ENCODE results near the gene CXorf65. TPM values are rescaled to one million over a fixed set of nuclear protein-coding genes. Genes with fewer than 3 reads are reported as not detected.

The CXorf65 gene
- total RNA-seq = not detected in 2 replicates

DNA sequence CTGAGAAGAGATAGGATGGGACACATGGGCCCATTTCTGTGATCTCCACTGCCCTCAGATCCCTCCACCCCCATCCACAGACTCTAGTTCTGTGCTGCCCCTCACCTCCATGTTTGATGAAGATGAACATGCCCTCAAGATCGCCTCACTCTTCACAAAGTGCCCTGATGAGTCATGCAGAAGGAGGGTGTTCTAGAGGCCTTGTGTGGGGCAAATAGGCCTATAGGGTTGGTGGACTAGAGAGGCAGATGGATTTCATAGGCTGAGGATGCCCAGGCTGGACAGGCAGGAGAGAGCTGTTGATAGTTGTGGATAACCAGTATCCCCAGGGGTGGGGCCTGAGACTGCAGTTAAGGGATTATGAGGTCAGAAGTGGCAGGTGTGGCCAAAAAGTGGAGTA lies at the start of gene CXorf65:
TSS of gene CXorf65 (minus strand) at position 314 of the 400 bp plus-strand sequence. CDS start at position 130, 184 bp downstream.
- no peak for DNase-seq (ENCODE audit: low read depth)
- Histone ChIP-seq H3K36me3 (ENCODE audit: control insufficient read depth, insufficient read depth, low read length) (no peaks in the 10 kb centered on the region), H3K27me3 (ENCODE audit: control insufficient read depth, insufficient read depth, low read length) (no peaks in the 10 kb centered on the region), H3K4me3 (ENCODE audit: low read depth, low read length) (no peak within 1 kb of the TSS)
- TF ChIP-seq, protein P1, sequence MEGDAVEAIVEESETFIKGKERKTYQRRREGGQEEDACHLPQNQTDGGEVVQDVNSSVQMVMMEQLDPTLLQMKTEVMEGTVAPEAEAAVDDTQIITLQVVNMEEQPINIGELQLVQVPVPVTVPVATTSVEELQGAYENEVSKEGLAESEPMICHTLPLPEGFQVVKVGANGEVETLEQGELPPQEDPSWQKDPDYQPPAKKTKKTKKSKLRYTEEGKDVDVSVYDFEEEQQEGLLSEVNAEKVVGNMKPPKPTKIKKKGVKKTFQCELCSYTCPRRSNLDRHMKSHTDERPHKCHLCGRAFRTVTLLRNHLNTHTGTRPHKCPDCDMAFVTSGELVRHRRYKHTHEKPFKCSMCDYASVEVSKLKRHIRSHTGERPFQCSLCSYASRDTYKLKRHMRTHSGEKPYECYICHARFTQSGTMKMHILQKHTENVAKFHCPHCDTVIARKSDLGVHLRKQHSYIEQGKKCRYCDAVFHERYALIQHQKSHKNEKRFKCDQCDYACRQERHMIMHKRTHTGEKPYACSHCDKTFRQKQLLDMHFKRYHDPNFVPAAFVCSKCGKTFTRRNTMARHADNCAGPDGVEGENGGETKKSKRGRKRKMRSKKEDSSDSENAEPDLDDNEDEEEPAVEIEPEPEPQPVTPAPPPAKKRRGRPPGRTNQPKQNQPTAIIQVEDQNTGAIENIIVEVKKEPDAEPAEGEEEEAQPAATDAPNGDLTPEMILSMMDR (IDR thresholded peaks at IDR 0.05; ENCODE audit: insufficient read depth, low read length, poor library complexity, severe bottlenecking) = no peak

DNA sequence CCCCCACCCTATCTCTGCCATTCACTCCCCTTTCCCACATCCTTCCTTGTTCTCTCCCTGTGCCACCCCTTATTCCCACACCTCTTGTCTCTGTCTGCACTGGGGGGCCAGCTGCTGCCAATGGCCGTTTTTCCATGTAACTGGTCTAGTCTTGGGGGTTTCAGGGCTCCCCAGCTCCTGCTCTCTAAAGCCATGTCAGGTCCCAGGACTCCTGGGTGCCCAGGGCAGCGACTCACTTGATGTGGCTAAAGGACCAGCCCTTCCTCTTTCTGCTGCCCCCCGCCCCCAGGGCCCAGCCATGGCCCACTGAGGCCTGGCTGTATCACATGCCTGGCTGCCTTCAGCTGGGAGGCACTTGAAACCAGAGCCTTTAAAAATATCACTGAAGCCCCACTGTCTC lies 48.1 kb upstream of the CXorf65 start:
- no peak for DNase-seq (ENCODE audit: low read depth)
- TF ChIP-seq, protein P1 (IDR thresholded peaks at IDR 0.05; ENCODE audit: insufficient read depth, low read length, poor library complexity, severe bottlenecking) = no peak
- no peak overlapping the region for H3K4me3 ChIP-seq (ENCODE audit: low read depth, low read length)
- peaks cover 2% of the 10 kb centered on the region for H3K27me3 ChIP-seq (ENCODE audit: control insufficient read depth, insufficient read depth, low read length)
- no peaks in the 10 kb centered on the region for H3K36me3 ChIP-seq (ENCODE audit: control insufficient read depth, insufficient read depth, low read length)

DNA sequence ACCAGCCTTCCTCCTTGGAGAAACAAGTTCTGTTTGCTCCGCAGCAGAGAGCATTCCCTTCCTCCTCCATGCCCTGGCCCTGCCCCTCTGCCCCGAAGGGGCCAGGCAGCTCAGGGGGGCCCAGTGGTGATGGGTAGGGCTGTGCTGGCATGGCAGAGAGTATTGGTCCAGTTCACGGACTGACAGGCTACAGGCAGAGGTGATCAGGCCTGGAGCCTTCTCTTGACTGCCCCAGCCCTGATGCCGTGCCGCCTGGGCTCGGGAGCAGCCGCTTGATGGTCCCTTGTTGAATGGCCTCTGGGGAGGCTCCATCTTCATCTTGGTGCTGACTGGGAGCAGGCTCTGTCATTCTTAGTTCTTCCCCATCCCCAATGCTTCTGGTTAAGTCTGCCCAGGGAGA lies 47.7 kb upstream of the CXorf65 start:
- Histone ChIP-seq H3K27me3 (ENCODE audit: control insufficient read depth, insufficient read depth, low read length) (peaks cover 2% of the 10 kb centered on the region), H3K36me3 (ENCODE audit: control insufficient read depth, insufficient read depth, low read length) (no peaks in the 10 kb centered on the region)

DNA sequence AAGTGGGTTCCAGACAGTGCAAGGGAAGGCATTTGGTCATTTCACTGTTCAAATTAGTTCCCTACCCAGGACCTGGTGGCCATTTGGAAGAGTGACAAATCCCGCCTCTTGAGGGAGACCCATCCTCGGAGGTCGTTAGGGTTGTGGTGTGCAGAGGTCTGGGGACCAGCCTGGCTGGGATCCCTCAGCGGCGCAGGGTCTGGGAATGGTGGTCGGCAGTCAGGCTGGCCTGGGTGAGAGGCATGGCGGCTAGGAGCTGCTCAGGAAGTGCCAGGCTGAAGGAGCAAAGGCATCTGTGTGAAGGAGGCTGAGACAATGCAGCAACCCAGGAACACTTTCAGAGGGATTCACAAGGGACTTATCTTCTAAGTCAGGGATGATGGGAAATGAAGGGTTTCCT lies 44.8 kb upstream of the CXorf65 start:
- no peak for DNase-seq (ENCODE audit: low read depth)
- peaks cover 4% of the 10 kb centered on the region for H3K27me3 ChIP-seq (ENCODE audit: control insufficient read depth, insufficient read depth, low read length)
- no peaks in the 10 kb centered on the region for H3K36me3 ChIP-seq (ENCODE audit: control insufficient read depth, insufficient read depth, low read length)
- no peak overlapping the region for H3K4me3 ChIP-seq (ENCODE audit: low read depth, low read length)
- TF ChIP-seq, protein P1 (IDR thresholded peaks at IDR 0.05; ENCODE audit: insufficient read depth, low read length, poor library complexity, severe bottlenecking) = no peak

More for the DNA sequence above, 47.7 kb upstream of the CXorf65 start:
- no peak overlapping the region for H3K4me3 ChIP-seq (ENCODE audit: low read depth, low read length)
- DNase-seq (ENCODE audit: low read depth) = no peak
- TF ChIP-seq, protein P1 (IDR thresholded peaks at IDR 0.05; ENCODE audit: insufficient read depth, low read length, poor library complexity, severe bottlenecking) = no peak

DNA sequence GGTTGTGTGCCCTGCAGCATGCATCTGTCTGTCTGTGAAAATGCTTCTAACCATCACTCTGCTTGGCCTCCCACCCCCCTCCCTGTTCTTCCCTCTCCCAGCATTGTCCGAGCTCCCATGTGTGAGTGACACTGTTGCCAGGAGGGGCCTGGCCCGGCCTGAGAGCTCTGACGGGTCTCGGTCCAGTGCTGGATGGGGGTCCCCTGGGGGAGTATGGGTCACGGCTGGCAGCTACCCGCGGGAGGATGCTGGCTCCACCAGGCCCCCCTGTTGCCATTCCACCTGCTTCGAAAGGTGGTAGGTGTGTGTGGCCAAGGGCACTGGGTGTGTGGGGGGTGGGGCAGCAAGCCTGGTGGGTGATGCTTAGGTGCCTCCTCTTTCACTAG lies 41.7 kb upstream of the CXorf65 start:
- no peak overlapping the region for H3K4me3 ChIP-seq (ENCODE audit: low read depth, low read length)
- TF ChIP-seq, protein P1 (IDR thresholded peaks at IDR 0.05; ENCODE audit: insufficient read depth, low read length, poor library complexity, severe bottlenecking) = no peak
- no peaks in the 10 kb centered on the region for H3K36me3 ChIP-seq (ENCODE audit: control insufficient read depth, insufficient read depth, low read length)
- no peak for DNase-seq (ENCODE audit: low read depth)
- H3K27me3 ChIP-seq (ENCODE audit: control insufficient read depth, insufficient read depth, low read length) = peaks cover 5% of the 10 kb centered on the region

DNA sequence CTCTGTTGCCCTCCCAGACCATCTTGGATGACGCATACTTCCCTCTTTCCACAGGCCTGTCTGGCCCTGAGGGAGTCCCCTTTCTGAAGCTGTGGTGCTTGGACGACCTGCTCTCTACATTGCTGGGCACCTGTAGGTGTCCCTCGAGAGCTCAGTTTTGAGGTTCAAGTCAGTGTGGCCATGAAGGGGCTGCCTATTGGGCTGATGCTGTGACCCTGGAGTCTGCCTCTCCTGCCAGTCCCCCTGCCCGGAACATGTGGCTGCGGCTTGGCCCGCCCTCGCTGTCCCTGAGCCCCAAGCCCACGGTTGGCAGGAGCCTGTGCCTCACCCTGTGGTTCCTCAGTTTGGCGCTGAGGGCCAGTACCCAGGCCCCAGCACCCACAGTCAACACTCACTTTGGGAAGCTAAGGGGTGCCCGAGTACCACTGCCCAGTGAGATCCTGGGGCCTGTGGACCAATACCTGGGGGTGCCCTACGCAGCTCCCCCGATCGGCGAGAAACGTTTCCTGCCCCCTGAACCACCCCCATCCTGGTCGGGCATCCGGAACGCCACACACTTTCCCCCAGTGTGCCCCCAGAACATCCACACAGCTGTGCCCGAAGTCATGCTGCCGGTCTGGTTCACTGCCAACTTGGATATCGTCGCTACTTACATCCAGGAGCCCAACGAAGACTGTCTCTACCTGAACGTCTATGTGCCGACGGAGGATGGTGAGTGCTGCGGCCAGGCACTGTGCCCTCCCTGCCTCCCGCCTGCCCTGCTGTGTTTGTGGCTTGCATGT lies 41.1 kb upstream of the CXorf65 start:
- no peak for DNase-seq (ENCODE audit: low read depth)
- TF ChIP-seq, protein P1 (IDR thresholded peaks at IDR 0.05; ENCODE audit: insufficient read depth, low read length, poor library complexity, severe bottlenecking) = no peak
- no peak overlapping the region for H3K4me3 ChIP-seq (ENCODE audit: low read depth, low read length)

More for the DNA sequence above, 41.1 kb upstream of the CXorf65 start:
- Histone ChIP-seq H3K36me3 (ENCODE audit: control insufficient read depth, insufficient read depth, low read length) (no peaks in the 10 kb centered on the region), H3K27me3 (ENCODE audit: control insufficient read depth, insufficient read depth, low read length) (peaks cover 5% of the 10 kb centered on the region)

Measured in kidney epithelial cell (primary cell).